ENCODE results near the gene CPLANE2. TPM values are rescaled to one million over a fixed set of nuclear protein-coding genes. Genes with fewer than 3 reads are reported as not detected.

Gene CPLANE2
- total RNA-seq, 6 donors from 2014 or later, result 3.0 to 11.6 (median 8.0) TPM

- DNase-seq (peak in 1 of 2 donors; percentile 66), ATAC-seq (ENCODE audit: low FRiP score in 2 of 2) (no peak)
- H3K36me3 ChIP-seq, result peaks cover 0 to 17% (median 3%) of the 10 kb centered on the region in 4 donors
- H3K27ac ChIP-seq, result no peak overlapping the region
- H3K4me3 ChIP-seq, result no peak overlapping the region
- WGBS, 2 donors, result 88 to 95% methylated on average over 15 to 22 of the region's 24 CpGs
- peaks cover 8 to 23% (median 13%) of the 10 kb centered on the region in 4 donors for H3K4me1 ChIP-seq
- TF ChIP-seq POLR2AphosphoS5 (IDR thresholded peaks at IDR 0.05), result no peak
- TF ChIP-seq EP300 (IDR thresholded peaks at IDR 0.05), result no peak
- TF ChIP-seq CTCF (IDR thresholded peaks at IDR 0.05), result no peak
- no peak for TF ChIP-seq POLR2A (IDR thresholded peaks at IDR 0.05)
- no peaks in the 10 kb centered on the region for H3K27me3 ChIP-seq
- no peaks in the 10 kb centered on the region for H3K9me3 ChIP-seq
These were observed 34.4 kb downstream of the CPLANE2 start for GRCh38 chr1:16202281-16203210.

- H3K36me3 ChIP-seq, result peaks cover 0 to 17% (median 3%) of the 10 kb centered on the region in 4 donors
- no peak overlapping the region for H3K4me3 ChIP-seq
- no peaks in the 10 kb centered on the region for H3K4me1 ChIP-seq
- H3K27me3 ChIP-seq, result no peaks in the 10 kb centered on the region
- no peak for TF ChIP-seq POLR2AphosphoS5 (IDR thresholded peaks at IDR 0.05)
- TF ChIP-seq POLR2A (IDR thresholded peaks at IDR 0.05), result no peak
- TF ChIP-seq CTCF (IDR thresholded peaks at IDR 0.05), result no peak
- no peak for TF ChIP-seq EP300 (IDR thresholded peaks at IDR 0.05)
- DNase-seq, result no peak
- no peak for ATAC-seq (ENCODE audit: low FRiP score in 2 of 2)
- WGBS, 2 donors, result 96 to 98% methylated on average over 4 of the region's 4 CpGs
- no peak overlapping the region for H3K27ac ChIP-seq
- no peaks in the 10 kb centered on the region for H3K9me3 ChIP-seq
These were observed 37.3 kb downstream of the CPLANE2 start for GRCh38 chr1:16199700-16200099.

GRCh38 chr1:16199157-16199501 lies 37.9 kb downstream of the CPLANE2 start:
- DNase-seq (no peak), ATAC-seq (ENCODE audit: low FRiP score in 2 of 2) (no peak)
- Histone ChIP-seq H3K27ac (no peak overlapping the region), H3K36me3 (peaks cover 0 to 17% (median 3%) of the 10 kb centered on the region in 4 donors), H3K4me3 (no peak overlapping the region), H3K9me3 (no peaks in the 10 kb centered on the region), H3K4me1 (no peaks in the 10 kb centered on the region), H3K27me3 (no peaks in the 10 kb centered on the region)
- TF ChIP-seq POLR2A (IDR thresholded peaks at IDR 0.05), result no peak
- no peak for TF ChIP-seq EP300 (IDR thresholded peaks at IDR 0.05)
- TF ChIP-seq CTCF (IDR thresholded peaks at IDR 0.05), result no peak
- TF ChIP-seq POLR2AphosphoS5 (IDR thresholded peaks at IDR 0.05), result no peak
- whole genome bisulfite sequencing, 2 donors, result 60 to 78% methylated on average over 1 of the region's 1 CpG

- TF ChIP-seq EP300 (IDR thresholded peaks at IDR 0.05), result no peak
- no peak for TF ChIP-seq POLR2A (IDR thresholded peaks at IDR 0.05)
- no peak for TF ChIP-seq CTCF (IDR thresholded peaks at IDR 0.05)
- TF ChIP-seq POLR2AphosphoS5 (IDR thresholded peaks at IDR 0.05), result no peak
- no peaks in the 10 kb centered on the region for H3K4me1 ChIP-seq
These were observed 38.4 kb downstream of the CPLANE2 start for GRCh38 chr1:16198444-16199156.

More at GRCh38 chr1:16198444-16199156, 38.4 kb downstream of the CPLANE2 start:
- Histone ChIP-seq H3K4me3 (no peak overlapping the region), H3K36me3 (peaks cover 0 to 17% (median 3%) of the 10 kb centered on the region in 4 donors), H3K27me3 (no peaks in the 10 kb centered on the region), H3K9me3 (no peaks in the 10 kb centered on the region), H3K27ac (no peak overlapping the region)
- 90 to 94% methylated on average over 2 to 8 of the region's 8 CpGs for WGBS, 2 donors
- DNase-seq (no peak), ATAC-seq (ENCODE audit: low FRiP score in 2 of 2) (no peak)

Data from upper lobe of left lung (tissue), 6 donors.